H9 (cell line): Measurements from ENCODE around the gene PPARG. TPM values are rescaled to one million over a fixed set of nuclear protein-coding genes. Genes with fewer than 3 reads are reported as not detected.

Experiments used
- DNase-seq: peaks from one replicate; pipeline ENCODE4 v3.0.0-alpha.2; 2017
- H2AFZ ChIP-seq: one replicate; pipeline ENCODE4 v1.6.1; 2013; ENCODE audit warnings: mild to moderate bottlenecking, low read length, control low read depth, moderate library complexity
- H2AK5ac ChIP-seq: 2 replicates; pipeline ENCODE4 v1.6.1; 2013; ENCODE audit warnings: low read length, control low read depth, mixed read lengths; ENCODE audit not compliant: insufficient read length
- H2BK120ac ChIP-seq: one replicate; pipeline ENCODE4 v1.6.1; 2013; ENCODE audit warnings: low read depth, mild to moderate bottlenecking, low read length, control low read depth, inconsistent platforms; ENCODE audit not compliant: poor library complexity, severe bottlenecking
- H2BK12ac ChIP-seq: 2 replicates; pipeline ENCODE4 v1.6.1; 2013; ENCODE audit warnings: low read length, control low read depth, mixed read lengths, low read depth; ENCODE audit not compliant: insufficient read length
- H2BK15ac ChIP-seq: 2 replicates; pipeline ENCODE4 v1.6.1; 2013; ENCODE audit warnings: low read depth, low read length, control low read depth
- H2BK20ac ChIP-seq: one replicate; pipeline ENCODE4 v1.6.1; 2013; ENCODE audit warnings: low read depth, mild to moderate bottlenecking, low read length, control low read depth, inconsistent platforms; ENCODE audit not compliant: poor library complexity, severe bottlenecking
- H2BK5ac ChIP-seq: 2 replicates; pipeline ENCODE4 v1.6.1; 2013; ENCODE audit warnings: low read length, control low read depth, mixed read lengths; ENCODE audit not compliant: insufficient read length
- H3K14ac ChIP-seq: 2 replicates; pipeline ENCODE4 v1.6.1; 2013; ENCODE audit warnings: low read length, control low read depth; ENCODE audit not compliant: insufficient read depth
- H3K18ac ChIP-seq: 2 replicates; pipeline ENCODE4 v1.6.1; 2013; ENCODE audit warnings: low read depth, mild to moderate bottlenecking, mixed read lengths, low read length, control low read depth; ENCODE audit not compliant: insufficient read length
- H3K23ac ChIP-seq: 2 replicates; pipeline ENCODE4 v1.6.1; 2013; ENCODE audit warnings: low read length, control low read depth, mixed read lengths, low read depth; ENCODE audit not compliant: insufficient read length
- H3K23me2 ChIP-seq: 2 replicates; pipeline ENCODE4 v1.6.1; 2013; ENCODE audit warnings: low read depth, mild to moderate bottlenecking, mixed read lengths, low read length, control low read depth; ENCODE audit not compliant: insufficient read length, poor library complexity, severe bottlenecking
- H3K27ac ChIP-seq: 2 replicates; pipeline ENCODE4 v1.5.1; 2013; ENCODE audit warnings: low read length, control low read depth, mixed read lengths, low read depth; ENCODE audit not compliant: insufficient read length
- H3K27me3 ChIP-seq: 2 replicates; pipeline ENCODE4 v1.6.1; 2013; ENCODE audit warnings: low read length, control low read depth, inconsistent platforms; ENCODE audit not compliant: insufficient read depth
- H3K4ac ChIP-seq: 2 replicates; pipeline ENCODE4 v1.6.1; 2013; ENCODE audit warnings: low read depth, mild to moderate bottlenecking, control low read depth, inconsistent platforms, low read length, moderate library complexity
- H3K4me1 ChIP-seq: 2 replicates; pipeline ENCODE4 v1.6.1; 2013; ENCODE audit warnings: low read length, control low read depth, inconsistent platforms; ENCODE audit not compliant: insufficient read depth
- H3K4me2 ChIP-seq: 2 replicates; pipeline ENCODE4 v1.6.1; 2013; ENCODE audit warnings: low read length, control low read depth, mixed read lengths; ENCODE audit not compliant: insufficient read length, insufficient read depth
- H3K56ac ChIP-seq: 2 replicates; pipeline ENCODE4 v1.6.1; 2013; ENCODE audit warnings: low read depth, mild to moderate bottlenecking, mixed read lengths, low read length, control low read depth; ENCODE audit not compliant: insufficient read length
- H3K79me1 ChIP-seq: 2 replicates; pipeline ENCODE4 v1.6.1; 2013; ENCODE audit warnings: low read depth, mild to moderate bottlenecking, moderate library complexity, low read length, control low read depth, inconsistent platforms; ENCODE audit not compliant: insufficient read depth, poor library complexity, severe bottlenecking
- H3K79me2 ChIP-seq: 2 replicates; pipeline ENCODE4 v1.6.1; 2013; ENCODE audit warnings: low read length, control low read depth, inconsistent platforms; ENCODE audit not compliant: insufficient read depth
- H3K9ac ChIP-seq: 2 replicates; pipeline ENCODE4 v1.6.1; 2013; ENCODE audit warnings: low read length, control low read depth, mixed read lengths; ENCODE audit not compliant: insufficient read length; ENCODE audit errors: extremely low read depth
- H3K9me3 ChIP-seq: one replicate; pipeline ENCODE4 v1.6.1; 2013; ENCODE audit warnings: low read depth, low read length, inconsistent platforms; ENCODE audit not compliant: control insufficient read depth
- H3T11ph ChIP-seq: one replicate; pipeline ENCODE4 v1.6.1; 2013; ENCODE audit warnings: mild to moderate bottlenecking, low read length, control low read depth, inconsistent platforms
- H4K20me1 ChIP-seq: one replicate; pipeline ENCODE4 v1.6.1; 2013; ENCODE audit not compliant: control insufficient read depth, insufficient read length, insufficient read depth
- H4K5ac ChIP-seq: 2 replicates; pipeline ENCODE4 v1.6.1; 2013; ENCODE audit warnings: low read depth, mild to moderate bottlenecking, mixed read lengths, low read length, control low read depth; ENCODE audit not compliant: insufficient read length
- H4K8ac ChIP-seq: replicated peaks from 2 replicates; pipeline ENCODE4 v1.6.1; 2013; ENCODE audit warnings: low read length, control low read depth, mixed read lengths, low read depth; ENCODE audit not compliant: insufficient read length
- H4K91ac ChIP-seq: 2 replicates; pipeline ENCODE4 v1.6.1; 2013; ENCODE audit warnings: low read depth, mild to moderate bottlenecking, moderate library complexity, mixed read lengths, low read length, control low read depth; ENCODE audit not compliant: insufficient read length
- H3K27ac Mint-ChIP-seq, 3 experiments: 2 replicates in 2 of 3; 3 replicates in 1 of 3; pipeline ENCODE4 v1.8.0; 2020 to 2021; ENCODE audit warnings: mixed read lengths in 3 of 3, mild to moderate bottlenecking in 1 of 3, moderate library complexity in 1 of 3
- H3K27me3 Mint-ChIP-seq: 2 replicates; pipeline ENCODE4 v1.8.0; 2021; ENCODE audit warnings: low read depth, mild to moderate bottlenecking, moderate library complexity, mixed read lengths
- H3K36me3 Mint-ChIP-seq, 3 experiments: 2 replicates in 2 of 3; 3 replicates in 1 of 3; pipeline ENCODE4 v1.8.0; 2020 to 2021; ENCODE audit warnings: low read depth in 3 of 3, mixed read lengths in 3 of 3; ENCODE audit not compliant: insufficient read depth in 1 of 3
- H3K4me1 Mint-ChIP-seq, 2 experiments: 2 replicates each; pipeline ENCODE4 v1.8.0; 2020; ENCODE audit warnings: mixed read lengths in 2 of 2
- H3K4me3 Mint-ChIP-seq, 2 experiments: 2 replicates in 1 of 2; 3 replicates in 1 of 2; pipeline ENCODE4 v1.8.0; 2020 to 2021; ENCODE audit warnings: mild to moderate bottlenecking in 2 of 2, mixed read lengths in 2 of 2, moderate library complexity in 1 of 2
- H3K9me3 Mint-ChIP-seq, 2 experiments: 2 replicates in 1 of 2; 3 replicates in 1 of 2; pipeline ENCODE4 v1.8.0; 2020; ENCODE audit warnings: mild to moderate bottlenecking in 2 of 2, mixed read lengths in 2 of 2, moderate library complexity in 1 of 2
- WGBS: extraction: QIAGEN DNeasy Blood & Tissue Kit; methylation state at CpG from one replicate; pipeline ENCODE4 v1.1.7; 2013; ENCODE audit warnings: missing lambda C conversion rate, low lambda C conversion rate, mixed read lengths; ENCODE audit not compliant: insufficient read length; ENCODE audit errors: extremely low coverage; 5-methylcytosine and 5-hydroxymethylcytosine counted together
- total RNA-seq: library from RNA; stranded (reverse); gene quantifications from 2 replicates; pipeline ENCODE4 v1.2.1, GENCODE V29; 2021
- TF ChIP-seq, protein P1 (sequence below): fragments of 200-600 bp; sonication (generic); conservative IDR thresholded peaks from 3 replicates; pipeline ENCODE4 v1.8.0; 2021; ENCODE audit warnings: antibody characterized with exemption, mild to moderate bottlenecking

The PPARG gene
- total RNA-seq, 1 experiment from 2014 or later, result 0.42 TPM

DNA sequence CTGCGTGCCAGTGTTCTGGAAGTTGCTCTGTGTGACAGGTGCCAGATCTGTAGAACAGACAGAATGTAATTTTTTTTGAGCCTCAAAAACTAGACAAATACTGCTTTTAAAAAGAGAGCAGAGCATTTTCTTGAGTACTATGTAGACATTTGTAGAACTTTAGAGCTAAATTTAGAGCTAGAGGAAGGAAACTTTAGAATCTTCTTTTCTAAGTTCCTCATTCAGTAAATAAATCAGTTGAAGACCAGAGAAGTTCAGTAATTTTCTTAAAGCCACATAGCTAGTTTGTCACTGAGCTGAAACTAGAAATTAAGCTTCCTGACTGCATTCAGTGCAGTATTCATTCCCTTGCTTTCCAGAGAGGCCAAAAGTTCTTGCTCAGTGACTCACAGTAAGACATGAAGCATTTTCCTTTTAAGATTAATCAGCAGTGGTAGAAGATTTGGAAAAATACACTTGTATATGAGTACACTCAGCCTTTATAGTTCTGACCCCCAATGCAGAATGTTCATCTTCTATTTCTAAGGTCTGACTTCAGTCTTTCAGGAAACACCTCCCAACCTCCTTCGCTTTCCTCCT lies 111.8 kb downstream of the PPARG start:
- Histone ChIP-seq H3K9ac (no peak overlapping the region), H3T11ph (no peak overlapping the region), H2BK15ac (no peak overlapping the region), H3K23ac (no peak overlapping the region), H2AFZ (no peak overlapping the region), H4K20me1 (no peaks in the 10 kb centered on the region), H2BK5ac (no peak overlapping the region), H3K4me2 (no peak overlapping the region), H3K4ac (no peak overlapping the region), H2BK12ac (no peak overlapping the region), H3K79me1 (no peaks in the 10 kb centered on the region), H3K79me2 (no peaks in the 10 kb centered on the region), H2BK20ac (no peak overlapping the region), H3K4me1 (no peaks in the 10 kb centered on the region), H3K23me2 (no peaks in the 10 kb centered on the region), H4K91ac (no peak overlapping the region), H2AK5ac (no peak overlapping the region), H3K18ac (no peak overlapping the region), H3K14ac (no peak overlapping the region), H4K8ac (no peak overlapping the region), H3K27ac (no peak overlapping the region), H2BK120ac (no peak overlapping the region), H3K9me3 (no peaks in the 10 kb centered on the region), H4K5ac (no peak overlapping the region), H3K27me3 (no peaks in the 10 kb centered on the region), H3K56ac (no peak overlapping the region)
- no peaks in the 10 kb centered on the region for H3K4me1 Mint-ChIP-seq
- H3K9me3 Mint-ChIP-seq, result no peaks in the 10 kb centered on the region
- peaks cover 11% of the 10 kb centered on the region for H3K27me3 Mint-ChIP-seq
- no peak overlapping the region for H3K27ac Mint-ChIP-seq
- no peak for DNase-seq
- TF ChIP-seq, protein P1, sequence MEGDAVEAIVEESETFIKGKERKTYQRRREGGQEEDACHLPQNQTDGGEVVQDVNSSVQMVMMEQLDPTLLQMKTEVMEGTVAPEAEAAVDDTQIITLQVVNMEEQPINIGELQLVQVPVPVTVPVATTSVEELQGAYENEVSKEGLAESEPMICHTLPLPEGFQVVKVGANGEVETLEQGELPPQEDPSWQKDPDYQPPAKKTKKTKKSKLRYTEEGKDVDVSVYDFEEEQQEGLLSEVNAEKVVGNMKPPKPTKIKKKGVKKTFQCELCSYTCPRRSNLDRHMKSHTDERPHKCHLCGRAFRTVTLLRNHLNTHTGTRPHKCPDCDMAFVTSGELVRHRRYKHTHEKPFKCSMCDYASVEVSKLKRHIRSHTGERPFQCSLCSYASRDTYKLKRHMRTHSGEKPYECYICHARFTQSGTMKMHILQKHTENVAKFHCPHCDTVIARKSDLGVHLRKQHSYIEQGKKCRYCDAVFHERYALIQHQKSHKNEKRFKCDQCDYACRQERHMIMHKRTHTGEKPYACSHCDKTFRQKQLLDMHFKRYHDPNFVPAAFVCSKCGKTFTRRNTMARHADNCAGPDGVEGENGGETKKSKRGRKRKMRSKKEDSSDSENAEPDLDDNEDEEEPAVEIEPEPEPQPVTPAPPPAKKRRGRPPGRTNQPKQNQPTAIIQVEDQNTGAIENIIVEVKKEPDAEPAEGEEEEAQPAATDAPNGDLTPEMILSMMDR, result no peak
- H3K4me3 Mint-ChIP-seq, result no peak overlapping the region
- H3K36me3 Mint-ChIP-seq, result no peaks in the 10 kb centered on the region
- WGBS, result no CpG with 5 or more reads among the region's 2 CpGs
